Measurements from ENCODE around the gene CIC.

DNA sequence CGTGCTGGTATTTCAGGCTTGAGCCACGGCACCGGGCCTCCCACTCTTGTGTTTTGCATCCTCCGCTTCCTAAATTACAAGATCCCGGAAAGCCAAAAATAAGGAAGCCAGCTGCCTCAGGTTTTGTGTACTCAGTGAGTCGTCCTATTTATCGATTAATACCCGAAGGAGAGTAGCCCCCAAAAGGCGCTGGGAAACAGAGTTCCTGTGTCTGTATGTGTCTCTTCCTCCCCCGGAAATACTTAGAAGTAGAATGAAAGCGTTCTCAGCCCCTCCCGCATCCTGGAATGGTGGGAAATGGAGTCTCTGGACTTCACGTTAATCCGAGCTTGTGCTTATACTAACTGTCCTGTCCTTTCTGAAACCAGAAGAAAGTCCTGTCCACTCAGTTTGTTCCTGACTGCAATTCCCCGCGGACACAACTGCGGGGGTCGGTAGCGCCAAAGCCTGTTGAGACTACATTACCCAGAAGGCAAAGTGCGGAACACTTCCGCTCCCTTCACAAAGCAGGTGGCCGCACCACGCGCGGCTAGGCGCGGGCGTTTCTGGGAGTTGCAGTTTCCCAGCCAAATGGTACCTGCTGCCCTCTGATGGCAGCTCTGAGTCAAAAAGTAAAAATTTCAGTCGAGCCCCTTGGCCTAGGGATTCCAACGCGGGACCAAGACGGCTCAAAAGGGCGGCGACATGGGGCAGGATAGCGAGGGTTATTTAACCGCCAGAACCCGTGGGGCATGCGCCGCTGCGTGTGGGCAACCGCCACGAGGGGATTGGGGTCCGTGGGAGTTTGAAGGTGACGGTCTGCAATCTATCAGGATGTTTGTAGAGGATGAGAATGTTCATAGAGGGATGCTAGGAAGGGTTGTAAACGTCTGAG, 24.5 kb upstream of the CIC start:
- TF ChIP-seq CTCF (optimal IDR thresholded peaks at IDR 0.05 in 1 of 3, IDR thresholded peaks at IDR 0.05 in 1 of 3, conservative IDR thresholded peaks at IDR 0.05 in 1 of 3; ENCODE audit: extremely low read depth in 1 of 3, insufficient read depth in 2 of 3, low read length in 3 of 3) (peak; percentile 56 to 63 (median 62)), EZH2 (IDR thresholded peaks at IDR 0.05; ENCODE audit: low read length) (no peak)
